ENCODE results near the gene EIF2AK3.

- no peak for TF ChIP-seq EP300 (IDR thresholded peaks at IDR 0.05)
- no peak for TF ChIP-seq KDM1A (IDR thresholded peaks at IDR 0.05; ENCODE audit: low read depth)
- no peak for TF ChIP-seq CTCF (IDR thresholded peaks at IDR 0.05)
- TF ChIP-seq JUN (IDR thresholded peaks at IDR 0.05): no peak
- TF ChIP-seq REST (IDR thresholded peaks at IDR 0.05): no peak
- TF ChIP-seq NPAS2 (CRISPR knock-in tag; IDR thresholded peaks at IDR 0.05; ENCODE audit: borderline replicate concordance): no peak
- TF ChIP-seq CBX8 (IDR thresholded peaks at IDR 0.05): no peak
- TF ChIP-seq POLR2A (IDR thresholded peaks at IDR 0.05; ENCODE audit: low read length): no peak
- no peak for TF ChIP-seq TP53 (CRISPR knock-in tag; IDR thresholded peaks at IDR 0.05)
- no peak for TF ChIP-seq ELK1 (IDR thresholded peaks at IDR 0.05; ENCODE audit: low read depth, low read length)
- TF ChIP-seq NFE2L2 (conservative IDR thresholded peaks at IDR 0.05; ENCODE audit: low read length): no peak
- TF ChIP-seq MYC (IDR thresholded peaks at IDR 0.05; ENCODE audit: borderline replicate concordance, low read length): no peak
These were observed 64.1 kb downstream of the EIF2AK3 start for GRCh38 chr2:88563129-88563528.

All from A549 (cell line).